Measurements from ENCODE around the gene AKAP10.
"Not testable (repeated sequence)": the region's sequence is repeated elsewhere in the genome, so short reads cannot be mapped to it uniquely, and the experiment has no call there.

DNA sequence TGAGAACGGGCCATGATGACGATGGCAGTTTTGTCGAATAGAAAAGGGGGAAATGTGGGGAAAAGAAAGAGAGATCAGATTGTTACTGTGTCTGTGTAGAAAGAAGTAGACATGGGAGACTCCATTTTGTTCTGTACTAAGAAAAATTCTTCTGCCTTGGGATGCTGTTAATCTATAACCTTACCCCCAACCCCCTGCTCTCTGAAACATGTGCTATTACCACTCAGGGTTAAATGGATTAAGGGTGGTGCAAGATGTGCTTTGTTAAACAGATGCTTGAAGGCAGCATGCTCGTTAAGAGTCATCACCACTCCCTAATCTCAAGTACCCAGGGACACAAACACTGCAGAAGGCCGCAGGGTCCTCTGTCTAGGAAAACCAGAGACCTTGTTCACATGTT lies 26.2 kb downstream of the AKAP10 start:
- TF ChIP-seq, protein P1, sequence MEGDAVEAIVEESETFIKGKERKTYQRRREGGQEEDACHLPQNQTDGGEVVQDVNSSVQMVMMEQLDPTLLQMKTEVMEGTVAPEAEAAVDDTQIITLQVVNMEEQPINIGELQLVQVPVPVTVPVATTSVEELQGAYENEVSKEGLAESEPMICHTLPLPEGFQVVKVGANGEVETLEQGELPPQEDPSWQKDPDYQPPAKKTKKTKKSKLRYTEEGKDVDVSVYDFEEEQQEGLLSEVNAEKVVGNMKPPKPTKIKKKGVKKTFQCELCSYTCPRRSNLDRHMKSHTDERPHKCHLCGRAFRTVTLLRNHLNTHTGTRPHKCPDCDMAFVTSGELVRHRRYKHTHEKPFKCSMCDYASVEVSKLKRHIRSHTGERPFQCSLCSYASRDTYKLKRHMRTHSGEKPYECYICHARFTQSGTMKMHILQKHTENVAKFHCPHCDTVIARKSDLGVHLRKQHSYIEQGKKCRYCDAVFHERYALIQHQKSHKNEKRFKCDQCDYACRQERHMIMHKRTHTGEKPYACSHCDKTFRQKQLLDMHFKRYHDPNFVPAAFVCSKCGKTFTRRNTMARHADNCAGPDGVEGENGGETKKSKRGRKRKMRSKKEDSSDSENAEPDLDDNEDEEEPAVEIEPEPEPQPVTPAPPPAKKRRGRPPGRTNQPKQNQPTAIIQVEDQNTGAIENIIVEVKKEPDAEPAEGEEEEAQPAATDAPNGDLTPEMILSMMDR (IDR thresholded peaks at IDR 0.05), result not testable (repeated sequence)
- TF ChIP-seq EZH2 (IDR thresholded peaks at IDR 0.05), result not testable (repeated sequence)

Data from neural progenitor cell (in vitro differentiated cells).